HL-60 (cell line): Measurements from ENCODE around the gene MED13L.

Source experiments
- GABPA ChIP-seq: IDR thresholded peaks from 2 replicates; pipeline ENCODE4 v1.6.1; 2012; ENCODE audit warnings: low read depth
- POLR2AphosphoS5 ChIP-seq: IDR thresholded peaks from 2 replicates; pipeline ENCODE4 v1.6.1; 2012; ENCODE audit warnings: low read depth
- TF ChIP-seq, protein P1 (sequence below): IDR thresholded peaks from one replicate; pipeline ENCODE4 v1.5.1; 2011; ENCODE audit warnings: low read length, control low read depth, inconsistent platforms; ENCODE audit not compliant: insufficient read depth
- TF ChIP-seq, protein P2 (sequence below): IDR thresholded peaks from 2 replicates; pipeline ENCODE4 v1.6.1; 2012; ENCODE audit warnings: low read depth; ENCODE audit not compliant: insufficient replicate concordance

- TF ChIP-seq, protein P1, sequence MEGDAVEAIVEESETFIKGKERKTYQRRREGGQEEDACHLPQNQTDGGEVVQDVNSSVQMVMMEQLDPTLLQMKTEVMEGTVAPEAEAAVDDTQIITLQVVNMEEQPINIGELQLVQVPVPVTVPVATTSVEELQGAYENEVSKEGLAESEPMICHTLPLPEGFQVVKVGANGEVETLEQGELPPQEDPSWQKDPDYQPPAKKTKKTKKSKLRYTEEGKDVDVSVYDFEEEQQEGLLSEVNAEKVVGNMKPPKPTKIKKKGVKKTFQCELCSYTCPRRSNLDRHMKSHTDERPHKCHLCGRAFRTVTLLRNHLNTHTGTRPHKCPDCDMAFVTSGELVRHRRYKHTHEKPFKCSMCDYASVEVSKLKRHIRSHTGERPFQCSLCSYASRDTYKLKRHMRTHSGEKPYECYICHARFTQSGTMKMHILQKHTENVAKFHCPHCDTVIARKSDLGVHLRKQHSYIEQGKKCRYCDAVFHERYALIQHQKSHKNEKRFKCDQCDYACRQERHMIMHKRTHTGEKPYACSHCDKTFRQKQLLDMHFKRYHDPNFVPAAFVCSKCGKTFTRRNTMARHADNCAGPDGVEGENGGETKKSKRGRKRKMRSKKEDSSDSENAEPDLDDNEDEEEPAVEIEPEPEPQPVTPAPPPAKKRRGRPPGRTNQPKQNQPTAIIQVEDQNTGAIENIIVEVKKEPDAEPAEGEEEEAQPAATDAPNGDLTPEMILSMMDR, result no peak
- TF ChIP-seq, protein P2, sequence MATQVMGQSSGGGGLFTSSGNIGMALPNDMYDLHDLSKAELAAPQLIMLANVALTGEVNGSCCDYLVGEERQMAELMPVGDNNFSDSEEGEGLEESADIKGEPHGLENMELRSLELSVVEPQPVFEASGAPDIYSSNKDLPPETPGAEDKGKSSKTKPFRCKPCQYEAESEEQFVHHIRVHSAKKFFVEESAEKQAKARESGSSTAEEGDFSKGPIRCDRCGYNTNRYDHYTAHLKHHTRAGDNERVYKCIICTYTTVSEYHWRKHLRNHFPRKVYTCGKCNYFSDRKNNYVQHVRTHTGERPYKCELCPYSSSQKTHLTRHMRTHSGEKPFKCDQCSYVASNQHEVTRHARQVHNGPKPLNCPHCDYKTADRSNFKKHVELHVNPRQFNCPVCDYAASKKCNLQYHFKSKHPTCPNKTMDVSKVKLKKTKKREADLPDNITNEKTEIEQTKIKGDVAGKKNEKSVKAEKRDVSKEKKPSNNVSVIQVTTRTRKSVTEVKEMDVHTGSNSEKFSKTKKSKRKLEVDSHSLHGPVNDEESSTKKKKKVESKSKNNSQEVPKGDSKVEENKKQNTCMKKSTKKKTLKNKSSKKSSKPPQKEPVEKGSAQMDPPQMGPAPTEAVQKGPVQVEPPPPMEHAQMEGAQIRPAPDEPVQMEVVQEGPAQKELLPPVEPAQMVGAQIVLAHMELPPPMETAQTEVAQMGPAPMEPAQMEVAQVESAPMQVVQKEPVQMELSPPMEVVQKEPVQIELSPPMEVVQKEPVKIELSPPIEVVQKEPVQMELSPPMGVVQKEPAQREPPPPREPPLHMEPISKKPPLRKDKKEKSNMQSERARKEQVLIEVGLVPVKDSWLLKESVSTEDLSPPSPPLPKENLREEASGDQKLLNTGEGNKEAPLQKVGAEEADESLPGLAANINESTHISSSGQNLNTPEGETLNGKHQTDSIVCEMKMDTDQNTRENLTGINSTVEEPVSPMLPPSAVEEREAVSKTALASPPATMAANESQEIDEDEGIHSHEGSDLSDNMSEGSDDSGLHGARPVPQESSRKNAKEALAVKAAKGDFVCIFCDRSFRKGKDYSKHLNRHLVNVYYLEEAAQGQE, result no peak
- TF ChIP-seq POLR2AphosphoS5, result no peak
- no peak for TF ChIP-seq GABPA
These were observed 31.2 kb upstream of the MED13L start for GRCh38 chr12:116308647-116309046.
